GM10248 (cell line): ENCODE data around the gene ARHGEF11.

Experiments used
- CTCF ChIA-PET: fragments of 300-600 bp; sonication (Branson Sonifier 250); formaldehyde crosslinking; extraction: SDS; loops from one replicate; lab custom pipeline; 2021; ENCODE audit warnings: antibody characterized with exemption; lab: Yijun Ruan, JAX
- POLR2A ChIA-PET: fragments of 350-650 bp; sonication (Branson Sonifier 250); formaldehyde crosslinking; extraction: SDS; loops from one replicate; lab custom pipeline; 2020; ENCODE audit warnings: antibody characterized with exemption; lab: Yijun Ruan, JAX
- DNase-seq: peaks from one replicate; pipeline ENCODE4 v3.0.0; 2012; ENCODE audit errors: extremely low spot score
- TF ChIP-seq, protein P1 (sequence below): IDR thresholded peaks from 2 replicates; pipeline ENCODE4 v1.5.1; 2012; ENCODE audit warnings: mild to moderate bottlenecking, low read depth; ENCODE audit errors: extremely low read depth, missing control alignments, control extremely low read depth

The ARHGEF11 gene

DNA sequence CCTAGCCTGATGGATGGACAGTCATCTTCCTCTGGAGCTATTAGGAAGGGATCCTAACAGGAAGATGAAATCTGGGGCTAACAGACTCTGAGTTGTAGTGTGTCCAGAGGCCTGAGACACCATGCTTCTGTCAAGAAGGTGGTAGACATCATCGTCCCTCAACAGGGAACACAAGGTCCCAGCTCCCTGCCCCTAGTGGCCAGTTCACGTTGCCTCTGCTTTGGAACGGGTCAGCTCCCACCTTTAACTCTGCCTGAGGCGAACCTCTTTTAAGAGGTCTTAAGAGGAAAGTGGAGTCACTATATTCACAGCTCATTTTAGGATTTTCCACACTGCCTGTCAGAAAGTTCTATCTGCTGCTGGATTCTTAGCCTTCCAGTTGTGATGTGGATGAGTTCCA lies 96.8 kb downstream of the ARHGEF11 start:
- POLR2A ChIA-PET, result no interaction called here
- DNase-seq, result no peak
- CTCF ChIA-PET, result interaction anchor here (1.2 to 1.4 kb wide), 3 partner anchors 10 to 38 kb away, joined by 3 to 5 read pairs (median 4); no protein-coding TSS in a partner anchor
- TF ChIP-seq, protein P1, sequence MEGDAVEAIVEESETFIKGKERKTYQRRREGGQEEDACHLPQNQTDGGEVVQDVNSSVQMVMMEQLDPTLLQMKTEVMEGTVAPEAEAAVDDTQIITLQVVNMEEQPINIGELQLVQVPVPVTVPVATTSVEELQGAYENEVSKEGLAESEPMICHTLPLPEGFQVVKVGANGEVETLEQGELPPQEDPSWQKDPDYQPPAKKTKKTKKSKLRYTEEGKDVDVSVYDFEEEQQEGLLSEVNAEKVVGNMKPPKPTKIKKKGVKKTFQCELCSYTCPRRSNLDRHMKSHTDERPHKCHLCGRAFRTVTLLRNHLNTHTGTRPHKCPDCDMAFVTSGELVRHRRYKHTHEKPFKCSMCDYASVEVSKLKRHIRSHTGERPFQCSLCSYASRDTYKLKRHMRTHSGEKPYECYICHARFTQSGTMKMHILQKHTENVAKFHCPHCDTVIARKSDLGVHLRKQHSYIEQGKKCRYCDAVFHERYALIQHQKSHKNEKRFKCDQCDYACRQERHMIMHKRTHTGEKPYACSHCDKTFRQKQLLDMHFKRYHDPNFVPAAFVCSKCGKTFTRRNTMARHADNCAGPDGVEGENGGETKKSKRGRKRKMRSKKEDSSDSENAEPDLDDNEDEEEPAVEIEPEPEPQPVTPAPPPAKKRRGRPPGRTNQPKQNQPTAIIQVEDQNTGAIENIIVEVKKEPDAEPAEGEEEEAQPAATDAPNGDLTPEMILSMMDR, result no peak

DNA sequence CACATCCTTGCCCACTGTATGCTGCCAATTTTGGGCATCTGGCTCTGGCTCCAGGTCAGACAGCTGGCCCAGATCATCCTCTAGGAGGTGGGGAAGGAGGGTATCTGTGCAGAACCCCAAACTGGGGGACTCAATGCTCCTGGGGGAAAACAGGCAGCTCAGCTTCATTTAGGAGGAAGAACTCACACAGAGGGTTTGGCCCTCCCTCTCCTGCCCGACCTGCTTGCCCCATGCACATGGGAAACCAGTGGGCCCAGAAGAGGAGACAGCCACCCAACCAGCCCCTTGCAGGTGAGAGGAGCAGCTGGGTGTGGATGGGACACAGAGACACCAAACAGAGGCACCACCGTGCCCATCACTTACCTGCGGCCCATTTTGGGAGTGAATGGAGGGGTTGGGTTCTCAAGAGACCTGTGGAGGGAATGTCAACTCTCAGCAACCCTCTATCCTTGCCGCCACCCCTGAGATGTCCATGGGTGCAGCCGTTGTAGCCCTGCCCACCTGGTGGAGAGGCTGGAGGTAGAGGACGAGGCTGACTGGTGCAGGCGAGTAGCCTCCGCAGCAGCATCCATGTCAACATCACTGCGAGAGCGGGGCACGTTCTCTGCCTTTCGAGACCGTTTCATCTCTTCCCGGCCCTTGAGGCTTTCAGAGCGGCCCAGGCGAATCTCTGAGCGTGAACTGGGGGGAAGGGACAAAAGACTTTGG lies 97.6 kb downstream of the ARHGEF11 start:
- ChIA-PET CTCF (interaction anchor here (1.4 kb wide), 2 partner anchors 9 to 21 kb away, joined by 3 to 4 read pairs; no protein-coding TSS in a partner anchor), POLR2A (no interaction called here)
- no peak for DNase-seq
- TF ChIP-seq, protein P1, result no peak

DNA sequence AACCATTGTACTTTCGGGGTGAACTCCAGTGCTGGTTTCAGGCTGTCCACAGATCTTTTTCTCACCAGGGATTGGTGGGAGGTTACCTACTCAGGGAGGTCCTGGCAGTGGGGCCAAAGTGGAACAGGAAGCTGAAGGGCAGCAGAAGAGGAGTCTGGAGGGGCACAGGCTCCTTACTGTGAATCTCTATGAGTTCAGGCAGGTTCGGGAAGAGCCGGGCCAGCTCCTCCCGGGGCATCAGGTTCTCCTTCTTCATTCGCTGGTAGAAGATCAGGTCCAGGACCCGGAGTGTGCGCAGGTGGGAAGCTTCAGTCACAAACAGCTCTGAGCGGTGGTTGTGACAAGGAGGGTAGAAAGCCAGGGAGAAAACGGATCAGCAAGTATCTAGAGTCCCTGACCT lies 98.4 kb downstream of the ARHGEF11 start:
- DNase-seq, result no peak
- ChIA-PET CTCF (interaction anchor here (0.9 to 1.0 kb wide), 2 partner anchors 14 to 23 kb away, joined by 3 read pairs; no protein-coding TSS in a partner anchor), POLR2A (no interaction called here)
- TF ChIP-seq, protein P1, result no peak

DNA sequence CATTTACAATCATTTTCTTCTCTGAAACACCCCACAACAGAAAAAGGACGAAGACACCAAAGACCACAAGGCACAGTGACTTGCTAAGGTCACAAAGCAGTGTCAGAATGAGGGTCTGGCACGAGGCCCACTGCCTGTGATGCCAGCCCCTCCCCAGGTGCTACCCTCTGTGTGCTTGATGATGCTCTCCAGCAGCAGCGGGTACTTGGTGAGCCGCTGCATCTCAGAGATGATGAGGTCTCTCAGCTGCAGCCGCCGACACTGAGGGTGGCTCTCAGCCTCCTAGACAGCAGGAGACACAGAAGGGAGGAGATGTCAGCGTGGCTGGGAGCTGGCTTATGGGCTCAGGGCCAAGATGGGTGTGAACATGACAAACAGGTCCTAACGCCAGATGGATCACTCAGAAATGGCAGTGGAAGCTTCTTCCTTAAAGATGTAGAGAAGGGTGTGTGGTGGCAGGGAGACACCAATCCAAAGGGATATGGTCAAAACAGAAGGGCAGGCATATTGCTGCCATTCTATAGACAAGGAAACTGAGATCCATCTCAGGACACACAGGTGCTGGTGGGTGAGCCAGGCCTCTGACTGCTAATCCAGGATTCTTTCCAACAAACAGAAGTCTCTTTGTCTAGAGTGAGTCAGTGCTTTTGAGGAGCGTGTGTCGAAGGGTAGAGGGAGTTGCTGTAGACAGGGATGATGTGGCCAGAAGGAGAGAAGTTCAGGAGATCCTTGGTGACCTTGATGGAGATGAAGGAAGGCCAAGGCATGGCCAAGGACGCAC lies 99.5 kb downstream of the ARHGEF11 start:
- POLR2A ChIA-PET, result no interaction called here
- CTCF ChIA-PET, result interaction anchor here (0.9 to 1.0 kb wide), 2 partner anchors 15 to 24 kb away, joined by 3 read pairs; no protein-coding TSS in a partner anchor
- no peak for DNase-seq
- TF ChIP-seq, protein P1, result no peak

DNA sequence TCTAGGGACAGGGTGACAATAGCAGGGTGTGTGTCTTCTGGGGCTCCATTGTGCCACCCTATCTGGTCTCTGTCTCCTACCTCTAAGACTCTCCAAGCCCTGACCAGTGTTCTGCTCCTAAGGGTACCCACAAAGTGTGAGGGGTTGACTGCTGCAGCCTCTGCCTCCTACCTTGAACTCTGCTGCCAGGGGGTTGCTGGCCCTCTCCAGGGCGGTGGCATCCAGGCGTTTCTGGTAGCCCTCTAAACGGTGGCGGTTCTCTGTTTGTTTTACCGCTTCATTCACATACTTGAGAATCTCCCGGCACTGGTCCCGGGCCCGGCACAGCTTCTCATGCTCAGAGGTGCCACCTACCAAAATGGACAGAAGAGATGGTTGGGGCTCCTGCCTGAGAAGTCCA lies 100.7 kb downstream of the ARHGEF11 start:
- no peak for DNase-seq
- ChIA-PET CTCF (no interaction called here), POLR2A (no interaction called here)
- TF ChIP-seq, protein P1, result no peak

DNA sequence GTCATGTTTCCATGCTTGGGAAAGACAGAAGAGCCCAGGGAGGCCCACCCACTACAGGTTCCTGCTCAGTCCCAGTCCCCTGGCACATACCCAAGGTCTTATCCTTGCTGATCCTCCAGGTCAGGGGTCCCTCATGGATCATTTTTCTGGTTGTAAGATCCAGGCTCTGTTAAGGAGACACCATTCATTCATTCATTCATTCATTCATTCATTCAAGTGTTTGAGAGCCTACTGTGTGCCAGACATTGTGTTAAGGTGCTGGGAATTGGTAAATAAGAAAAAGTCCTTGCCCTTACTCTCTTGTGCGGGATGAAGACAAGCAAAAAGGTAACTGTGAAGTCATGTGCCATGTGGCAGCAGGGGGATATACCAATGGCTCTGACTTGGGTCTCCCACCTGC lies 101.3 kb downstream of the ARHGEF11 start:
- TF ChIP-seq, protein P1, result no peak
- ChIA-PET CTCF (no interaction called here), POLR2A (no interaction called here)
- DNase-seq, result no peak
